Natural killer cell treated with Interleukin-12 subunit alpha and Interleukin-12 subunit beta and Interleukin-15 and Interleukin-18, amount 100 ng/mL, for 72 hours (primary cell): ENCODE measurements around the gene SIGLEC11. TPM values are rescaled to one million over a fixed set of nuclear protein-coding genes. Genes with fewer than 3 reads are reported as not detected.
A peak's percentile ranks its signal among the peaks of the same experiment; 100 is the strongest.
"Not testable (repeated sequence)": the region's sequence is repeated elsewhere in the genome, so short reads cannot be mapped to it uniquely, and the experiment has no call there.

Experiments used
- ATAC-seq, 2 donors: fragments of 150-1000 bp; cut with Tn5 transposase in 1 of 2; sonication (Bioruptor Pico), chemical (Tn5 transposase) in 1 of 2; 2 replicates each; pipeline ENCODE4 v1.10.0; 2021
- DNase-seq: peaks from one replicate; pipeline ENCODE4 v3.0.0; 2022; ENCODE audit warnings: low spot score
- H3K27ac Mint-ChIP-seq, 2 donors: 1 replicate in 1 of 2; 2 replicates in 1 of 2; pipeline ENCODE4 v1.8.0; 2022; ENCODE audit warnings: mixed read lengths in 2 of 2, mild to moderate bottlenecking in 1 of 2, moderate library complexity in 1 of 2
- H3K27me3 Mint-ChIP-seq, 2 donors: 1 replicate in 1 of 2; 2 replicates in 1 of 2; pipeline ENCODE4 v1.8.0; 2022; ENCODE audit warnings: mixed read lengths in 2 of 2
- H3K36me3 Mint-ChIP-seq: one replicate; pipeline ENCODE4 v1.8.0; 2022; ENCODE audit warnings: mixed read lengths
- H3K4me1 Mint-ChIP-seq, 2 donors: 1 replicate in 1 of 2; 2 replicates in 1 of 2; pipeline ENCODE4 v1.8.0; 2022; ENCODE audit warnings: low read depth in 2 of 2, mixed read lengths in 2 of 2, mild to moderate bottlenecking in 1 of 2
- H3K4me3 Mint-ChIP-seq: one replicate; pipeline ENCODE4 v1.8.0; 2022; ENCODE audit warnings: mixed read lengths
- H3K9me3 Mint-ChIP-seq: 2 replicates; pipeline ENCODE4 v1.8.0; 2022; ENCODE audit warnings: mixed read lengths
- total RNA-seq, 2 donors: library from RNA; stranded (reverse); gene quantifications; one replicate each; pipeline ENCODE4 v1.2.3, GENCODE V29; 2022

Gene SIGLEC11
- total RNA-seq, 2 donors from 2014 or later = not detected

DNA sequence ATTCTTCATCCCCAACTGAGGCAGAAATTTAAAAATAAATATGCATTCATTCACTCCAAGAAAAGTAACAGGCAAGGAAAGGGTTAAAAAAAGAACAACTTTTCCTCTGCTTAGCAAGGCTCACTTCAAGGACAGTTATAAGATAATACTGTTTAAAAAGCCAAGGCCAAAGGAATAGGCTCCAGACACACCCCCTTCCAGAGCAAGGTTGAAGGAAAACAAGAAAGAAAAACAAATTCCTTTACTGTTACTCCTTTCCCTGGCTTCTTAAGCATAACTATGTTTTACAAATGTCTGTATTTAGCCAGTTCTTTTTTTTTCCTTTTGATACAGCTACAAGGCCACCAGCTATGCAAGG lies 8.5 kb downstream of the SIGLEC11 start:
- Mint-ChIP-seq H3K36me3 (no peaks in the 10 kb centered on the region), H3K9me3 (no peaks in the 10 kb centered on the region)

GRCh38 chr19:49951806-49952478 lies 9.0 kb downstream of the SIGLEC11 start:
- no peaks in the 10 kb centered on the region for H3K9me3 Mint-ChIP-seq
- H3K27ac Mint-ChIP-seq = no peak overlapping the region
- H3K4me3 Mint-ChIP-seq = no peak overlapping the region
- peak; percentile 14 to 15 for ATAC-seq
- H3K4me1 Mint-ChIP-seq = peaks cover 8 to 9% of the 10 kb centered on the region in 2 donors
- H3K36me3 Mint-ChIP-seq = no peaks in the 10 kb centered on the region
- peak; percentile 34 for DNase-seq
- H3K27me3 Mint-ChIP-seq = peaks cover 22 to 23% of the 10 kb centered on the region in 2 donors

More for the DNA sequence above, 8.5 kb downstream of the SIGLEC11 start:
- peaks cover 22 to 23% of the 10 kb centered on the region in 2 donors for H3K27me3 Mint-ChIP-seq
- peaks cover 8 to 9% of the 10 kb centered on the region in 2 donors for H3K4me1 Mint-ChIP-seq
- DNase-seq (no peak), ATAC-seq (no peak)
- no peak overlapping the region for H3K27ac Mint-ChIP-seq
- H3K4me3 Mint-ChIP-seq = no peak overlapping the region

GRCh38 chr19:49950956-49951526 lies 9.9 kb downstream of the SIGLEC11 start:
- Mint-ChIP-seq H3K9me3 (no peaks in the 10 kb centered on the region), H3K4me1 (peaks cover 8 to 9% of the 10 kb centered on the region in 2 donors), H3K27me3 (peaks cover 22 to 23% of the 10 kb centered on the region in 2 donors), H3K4me3 (no peak overlapping the region), H3K27ac (no peak overlapping the region), H3K36me3 (no peaks in the 10 kb centered on the region)
- DNase-seq (peak; percentile 39), ATAC-seq (no peak)

DNA sequence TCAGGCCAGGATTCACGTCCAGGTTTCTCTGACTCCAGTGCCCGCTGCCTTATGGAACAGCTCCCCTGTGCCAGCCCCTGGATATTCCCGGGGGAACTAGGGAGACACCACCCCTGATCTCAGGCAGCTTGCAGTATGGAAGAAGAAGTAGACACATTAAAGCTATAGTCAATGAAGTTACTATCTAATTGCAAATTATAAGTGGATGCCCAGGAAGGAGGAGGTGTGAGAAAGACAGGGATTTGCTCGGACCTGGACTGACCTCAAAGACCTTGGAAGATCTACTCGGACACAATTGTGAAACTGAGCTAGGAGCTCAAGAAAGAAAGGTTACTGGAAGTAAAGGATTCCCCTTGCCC lies 10.4 kb downstream of the SIGLEC11 start:
- H3K9me3 Mint-ChIP-seq = no peaks in the 10 kb centered on the region
- ATAC-seq = no peak
- H3K36me3 Mint-ChIP-seq = no peaks in the 10 kb centered on the region
- DNase-seq = peak; percentile 8
- no peak overlapping the region for H3K27ac Mint-ChIP-seq
- no peak overlapping the region for H3K4me3 Mint-ChIP-seq
- peaks cover 8 to 9% of the 10 kb centered on the region in 2 donors for H3K4me1 Mint-ChIP-seq
- peaks cover 22 to 23% of the 10 kb centered on the region in 2 donors for H3K27me3 Mint-ChIP-seq

GRCh38 chr19:49949742-49950589 lies 11.0 kb downstream of the SIGLEC11 start:
- H3K36me3 Mint-ChIP-seq = no peaks in the 10 kb centered on the region
- H3K27me3 Mint-ChIP-seq = peaks cover 17 to 18% of the 10 kb centered on the region in 2 donors
- H3K27ac Mint-ChIP-seq = no peak overlapping the region

GRCh38 chr19:49946415-49946814 lies 14.6 kb downstream of the SIGLEC11 start:
- no peaks in the 10 kb centered on the region for H3K9me3 Mint-ChIP-seq
- peaks cover 10 to 16% of the 10 kb centered on the region in 2 donors for H3K27me3 Mint-ChIP-seq
- ATAC-seq = no peak
- no peak overlapping the region for H3K4me3 Mint-ChIP-seq
- no peak overlapping the region for H3K27ac Mint-ChIP-seq
- DNase-seq = peak; percentile 26
- peaks cover 4 to 7% of the 10 kb centered on the region in 2 donors for H3K4me1 Mint-ChIP-seq
- H3K36me3 Mint-ChIP-seq = no peaks in the 10 kb centered on the region

More at GRCh38 chr19:49949742-49950589, 11.0 kb downstream of the SIGLEC11 start:
- Mint-ChIP-seq H3K9me3 (no peaks in the 10 kb centered on the region), H3K4me3 (no peak overlapping the region), H3K4me1 (peaks cover 8 to 9% of the 10 kb centered on the region in 2 donors)
- no peak for ATAC-seq
- peak; percentile 37 for DNase-seq

GRCh38 chr19:49944567-49944966 lies 16.4 kb downstream of the SIGLEC11 start:
- ATAC-seq (peak; percentile 53 to 86), DNase-seq (peak; percentile 55)
- not testable (repeated sequence) for H3K27ac Mint-ChIP-seq, H3K36me3 Mint-ChIP-seq, H3K9me3 Mint-ChIP-seq, H3K4me3 Mint-ChIP-seq
- Mint-ChIP-seq H3K27me3 (peaks cover 10 to 15% of the 10 kb centered on the region in 2 donors), H3K4me1 (peaks cover 4 to 16% of the 10 kb centered on the region in 2 donors)

- ATAC-seq = no peak
- Mint-ChIP-seq H3K9me3 (no peaks in the 10 kb centered on the region), H3K4me3 (no peak overlapping the region), H3K36me3 (no peaks in the 10 kb centered on the region), H3K4me1 (peaks cover 4 to 20% of the 10 kb centered on the region in 2 donors), H3K27ac (no peak overlapping the region), H3K27me3 (peaks cover 10 to 15% of the 10 kb centered on the region in 2 donors)
- DNase-seq = peak; percentile 8
These were observed 20.5 kb downstream of the SIGLEC11 start for GRCh38 chr19:49940482-49940791.

DNA sequence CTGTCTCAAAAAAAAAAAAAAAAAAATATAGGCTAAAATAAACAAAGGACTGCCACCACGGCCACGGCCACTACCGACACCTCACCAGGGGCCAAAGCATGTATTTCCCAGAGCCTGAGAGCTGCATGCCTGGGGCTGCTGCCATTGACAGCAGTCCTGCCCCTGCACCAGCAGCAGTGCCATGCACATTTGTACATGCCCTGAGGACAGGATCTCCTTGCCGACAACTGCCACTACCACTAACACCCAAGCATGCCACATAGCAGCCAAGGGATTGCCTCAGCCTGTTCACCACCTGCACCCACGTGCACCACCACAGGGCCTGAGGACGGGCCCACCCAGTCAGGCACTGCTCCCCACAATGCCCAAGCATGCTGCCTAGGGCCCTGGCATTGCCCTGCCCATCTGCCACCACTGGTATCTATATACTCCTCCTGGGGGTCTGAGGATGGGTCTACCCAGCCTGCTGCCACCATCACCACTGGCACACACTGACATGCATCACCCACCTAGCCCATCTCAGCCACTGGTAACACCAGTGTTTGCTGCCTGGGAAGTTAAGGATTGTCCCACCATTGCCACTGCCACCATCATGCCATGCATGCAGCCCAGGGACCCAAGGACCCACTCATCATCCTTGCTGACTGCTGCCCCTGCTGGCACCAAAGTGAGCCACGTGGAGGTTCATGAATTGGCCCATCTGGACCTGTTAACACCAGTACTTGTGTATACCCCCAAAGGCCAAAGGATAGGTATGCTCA lies 21.1 kb downstream of the SIGLEC11 start:
- peaks cover 10 to 15% of the 10 kb centered on the region in 2 donors for H3K27me3 Mint-ChIP-seq
- H3K36me3 Mint-ChIP-seq = no peaks in the 10 kb centered on the region
- peaks cover 4 to 20% of the 10 kb centered on the region in 2 donors for H3K4me1 Mint-ChIP-seq
- no peak overlapping the region for H3K4me3 Mint-ChIP-seq
- peak; percentile 8 for DNase-seq
- ATAC-seq = no peak
- H3K27ac Mint-ChIP-seq = no peak overlapping the region
- no peaks in the 10 kb centered on the region for H3K9me3 Mint-ChIP-seq

DNA sequence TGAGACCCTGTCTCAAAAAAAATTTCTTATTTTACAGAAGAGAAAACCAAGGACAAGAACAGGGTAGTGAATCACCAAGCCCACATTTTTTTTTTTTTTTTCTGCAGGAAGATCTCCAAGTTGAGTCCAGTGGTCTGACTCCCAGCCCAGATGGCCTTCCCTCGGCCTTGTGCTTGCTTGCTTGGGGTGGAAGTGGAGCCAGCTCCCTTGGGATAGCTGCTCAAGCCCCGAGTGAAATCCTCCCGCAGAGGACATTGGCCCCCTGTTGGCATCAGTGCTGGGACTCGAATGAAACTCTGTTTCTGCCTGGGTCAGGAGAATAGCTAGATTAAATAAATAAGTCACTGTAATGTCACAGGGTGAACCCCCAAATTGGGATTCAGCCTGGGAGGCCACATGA lies 22.3 kb downstream of the SIGLEC11 start:
- Mint-ChIP-seq H3K27ac (no peak overlapping the region), H3K9me3 (no peaks in the 10 kb centered on the region), H3K4me3 (no peak overlapping the region), H3K27me3 (peaks cover 8 to 12% of the 10 kb centered on the region in 2 donors), H3K36me3 (no peaks in the 10 kb centered on the region), H3K4me1 (peaks cover 3 to 18% of the 10 kb centered on the region in 2 donors)
- ATAC-seq (no peak), DNase-seq (peak; percentile 44)

GRCh38 chr19:49937750-49938381 lies 23.1 kb downstream of the SIGLEC11 start:
- ATAC-seq (peak; percentile 81 to 86), DNase-seq (peak; percentile 84)
- H3K27me3 Mint-ChIP-seq = peaks cover 0 to 5% of the 10 kb centered on the region in 2 donors
- no peaks in the 10 kb centered on the region for H3K36me3 Mint-ChIP-seq
- no peaks in the 10 kb centered on the region for H3K9me3 Mint-ChIP-seq
- H3K4me1 Mint-ChIP-seq = peaks cover 7 to 21% of the 10 kb centered on the region in 2 donors
- H3K4me3 Mint-ChIP-seq = no peak overlapping the region
- no peak overlapping the region for H3K27ac Mint-ChIP-seq

GRCh38 chr19:49936549-49936948 lies 24.4 kb downstream of the SIGLEC11 start:
- no peak overlapping the region for H3K4me3 Mint-ChIP-seq
- H3K36me3 Mint-ChIP-seq = no peaks in the 10 kb centered on the region
- ATAC-seq (no peak), DNase-seq (peak; percentile 16)
- H3K4me1 Mint-ChIP-seq = peaks cover 17 to 32% of the 10 kb centered on the region in 2 donors
- no peak overlapping the region for H3K27ac Mint-ChIP-seq
- H3K27me3 Mint-ChIP-seq = peaks cover 0 to 3% of the 10 kb centered on the region in 2 donors
- peaks cover 4% of the 10 kb centered on the region for H3K9me3 Mint-ChIP-seq

DNA sequence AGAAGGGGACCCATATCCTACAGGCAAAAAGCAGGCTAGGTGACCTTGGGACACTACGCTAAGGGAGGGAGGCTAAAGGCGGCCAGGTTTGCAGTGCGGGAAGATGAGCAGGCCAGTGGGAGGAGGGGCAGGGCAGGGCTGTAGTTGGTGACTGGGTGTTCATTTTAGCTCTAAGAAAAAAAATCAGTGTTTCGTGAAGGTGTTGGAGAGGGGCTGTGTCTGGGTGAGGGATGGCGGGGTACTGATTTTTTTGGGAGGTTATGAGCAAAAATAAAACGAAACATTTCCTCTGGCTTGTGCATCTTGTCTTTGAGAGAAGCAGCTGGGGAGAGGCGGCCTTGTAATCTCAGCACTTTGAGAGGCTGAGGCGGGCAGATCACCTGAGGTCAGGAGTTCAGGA lies 27.3 kb downstream of the SIGLEC11 start:
- H3K27ac Mint-ChIP-seq = peak overlapping the region; percentile 44 to 93
- H3K4me1 Mint-ChIP-seq = peaks cover 45 to 49% of the 10 kb centered on the region in 2 donors
- peak overlapping the region; percentile 82 for H3K4me3 Mint-ChIP-seq

More for the DNA sequence above, 27.3 kb downstream of the SIGLEC11 start:
- ATAC-seq (no peak), DNase-seq (no peak)
- H3K27me3 Mint-ChIP-seq = no peaks in the 10 kb centered on the region
- H3K9me3 Mint-ChIP-seq = peaks cover 4% of the 10 kb centered on the region
- H3K36me3 Mint-ChIP-seq = peaks cover 9% of the 10 kb centered on the region
